ENCODE data around the gene TNK2.

GRCh38 chr3:195828762-195829161, 79.6 kb downstream of the TNK2 start:
- TF ChIP-seq REST (IDR thresholded peaks at IDR 0.05; ENCODE audit: insufficient read depth in 1 of 2, low read depth in 2 of 2, low read length in 2 of 2) (no peak), SIN3A (IDR thresholded peaks at IDR 0.05; ENCODE audit: borderline replicate concordance, insufficient read depth, low read length) (no peak), TAF1 (IDR thresholded peaks at IDR 0.05; ENCODE audit: borderline replicate concordance, insufficient read depth, low read length) (no peak), POLR2AphosphoS5 (IDR thresholded peaks at IDR 0.05; ENCODE audit: low read depth, low read length) (no peak), FOXP2 (optimal IDR thresholded peaks at IDR 0.05; ENCODE audit: borderline replicate concordance, extremely low read depth, extremely low read length, insufficient read depth) (no peak)

Data from PFSK-1 (cell line).